Measurements from ENCODE around the gene SLC9A4.
A peak's percentile ranks its signal among the peaks of the same experiment; 100 is the strongest.

Gene SLC9A4, protein sequence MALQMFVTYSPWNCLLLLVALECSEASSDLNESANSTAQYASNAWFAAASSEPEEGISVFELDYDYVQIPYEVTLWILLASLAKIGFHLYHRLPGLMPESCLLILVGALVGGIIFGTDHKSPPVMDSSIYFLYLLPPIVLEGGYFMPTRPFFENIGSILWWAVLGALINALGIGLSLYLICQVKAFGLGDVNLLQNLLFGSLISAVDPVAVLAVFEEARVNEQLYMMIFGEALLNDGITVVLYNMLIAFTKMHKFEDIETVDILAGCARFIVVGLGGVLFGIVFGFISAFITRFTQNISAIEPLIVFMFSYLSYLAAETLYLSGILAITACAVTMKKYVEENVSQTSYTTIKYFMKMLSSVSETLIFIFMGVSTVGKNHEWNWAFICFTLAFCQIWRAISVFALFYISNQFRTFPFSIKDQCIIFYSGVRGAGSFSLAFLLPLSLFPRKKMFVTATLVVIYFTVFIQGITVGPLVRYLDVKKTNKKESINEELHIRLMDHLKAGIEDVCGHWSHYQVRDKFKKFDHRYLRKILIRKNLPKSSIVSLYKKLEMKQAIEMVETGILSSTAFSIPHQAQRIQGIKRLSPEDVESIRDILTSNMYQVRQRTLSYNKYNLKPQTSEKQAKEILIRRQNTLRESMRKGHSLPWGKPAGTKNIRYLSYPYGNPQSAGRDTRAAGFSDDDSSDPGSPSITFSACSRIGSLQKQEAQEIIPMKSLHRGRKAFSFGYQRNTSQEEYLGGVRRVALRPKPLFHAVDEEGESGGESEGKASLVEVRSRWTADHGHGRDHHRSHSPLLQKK

DNA sequence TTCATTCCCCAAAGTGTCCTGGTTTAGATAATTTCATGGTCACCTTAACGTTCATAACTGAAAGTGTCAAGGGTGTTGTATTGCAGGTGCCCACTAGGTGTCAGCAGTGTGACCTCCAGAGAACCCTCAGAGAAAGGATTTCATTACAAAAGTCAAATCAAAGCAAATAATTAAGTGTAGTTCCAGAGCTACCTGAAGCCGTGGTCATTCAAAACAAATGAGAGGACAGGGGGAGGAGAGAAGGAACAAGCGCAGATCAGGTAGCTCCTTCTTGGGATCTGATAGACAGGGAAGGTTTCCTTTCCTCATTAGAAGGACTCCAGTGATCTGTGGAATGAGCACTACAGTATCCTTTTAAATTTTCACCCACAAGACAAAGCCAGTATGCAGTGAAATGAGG lies at the start of gene SLC9A4:
Gene SLC9A4 (plus strand): TSS at position 207 of the 400 bp plus-strand sequence. CDS start 534 bp downstream, outside the sequence.
- no peak for DNase-seq (ENCODE audit: low read depth)

DNA sequence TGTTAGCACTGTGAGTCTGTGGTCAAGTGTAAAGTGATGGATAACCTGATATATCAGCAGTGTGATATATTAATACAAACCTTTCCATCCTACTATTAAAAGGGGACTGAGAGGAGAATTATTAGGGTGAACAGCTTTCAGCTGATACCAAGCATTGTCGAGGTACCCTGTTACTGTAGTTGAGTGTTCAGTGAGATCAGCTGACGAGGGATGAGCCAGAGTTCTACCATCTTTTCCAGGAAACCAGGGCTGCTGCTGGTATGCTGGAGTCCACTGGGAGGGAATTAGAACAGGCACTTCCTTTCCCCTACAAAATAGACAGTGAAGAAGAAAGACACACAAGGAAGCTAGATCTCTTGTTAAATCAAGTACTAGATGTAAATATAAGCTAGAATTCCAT lies 49.7 kb upstream of the SLC9A4 start:
- DNase-seq (ENCODE audit: low read depth), result no peak

DNA sequence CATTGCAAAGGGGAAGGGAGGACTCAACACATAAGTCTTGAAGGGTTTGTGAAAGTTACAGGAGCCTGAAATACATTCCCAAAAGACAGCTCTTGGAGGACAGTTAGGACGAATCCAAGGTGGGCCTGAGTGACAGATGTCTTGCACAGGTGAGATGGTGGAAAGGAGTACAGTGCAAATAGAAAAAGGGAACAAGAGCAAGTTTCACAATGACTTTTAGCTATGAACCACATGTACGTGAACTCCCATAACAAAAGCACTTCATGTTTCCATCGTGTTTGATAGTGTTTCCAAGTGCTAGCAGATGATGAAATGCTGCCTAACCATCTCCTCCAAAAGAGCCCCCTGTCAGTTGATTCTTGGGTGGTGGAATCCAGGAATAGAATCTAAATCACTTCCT lies 48.3 kb upstream of the SLC9A4 start:
- DNase-seq (ENCODE audit: low read depth), result no peak

DNA sequence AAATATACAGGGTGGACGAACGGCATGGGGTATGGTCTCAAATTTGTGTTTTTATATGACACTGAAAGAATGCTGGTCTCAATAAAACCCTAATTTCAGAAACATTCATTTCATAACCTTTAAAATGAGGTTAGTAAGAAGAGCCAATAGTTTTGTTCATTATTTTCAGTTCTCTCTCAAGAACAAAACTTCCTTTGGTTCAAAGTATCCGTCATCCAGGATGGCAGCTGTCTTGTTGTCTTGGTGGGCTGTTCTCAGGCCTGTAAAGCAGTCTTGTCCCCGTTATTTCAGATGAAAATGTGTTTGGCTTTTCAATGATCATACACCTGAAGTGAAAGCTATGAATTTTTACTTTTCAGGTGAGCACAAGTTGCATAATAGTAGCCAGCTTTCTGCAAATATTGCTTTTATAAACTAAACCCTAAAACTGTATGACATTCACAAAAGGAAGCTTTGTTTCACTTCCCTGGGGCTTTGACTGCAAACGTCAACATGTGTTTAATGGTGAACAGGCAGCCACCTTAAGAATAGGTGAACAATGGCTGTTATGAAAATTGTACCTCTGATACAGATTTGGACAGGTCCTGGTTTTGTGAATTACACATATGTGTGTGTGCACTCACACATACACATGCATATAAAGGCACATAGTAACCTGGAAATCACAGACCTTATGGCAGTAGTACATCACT lies 47.4 kb upstream of the SLC9A4 start:
- no peak for DNase-seq (ENCODE audit: low read depth)

DNA sequence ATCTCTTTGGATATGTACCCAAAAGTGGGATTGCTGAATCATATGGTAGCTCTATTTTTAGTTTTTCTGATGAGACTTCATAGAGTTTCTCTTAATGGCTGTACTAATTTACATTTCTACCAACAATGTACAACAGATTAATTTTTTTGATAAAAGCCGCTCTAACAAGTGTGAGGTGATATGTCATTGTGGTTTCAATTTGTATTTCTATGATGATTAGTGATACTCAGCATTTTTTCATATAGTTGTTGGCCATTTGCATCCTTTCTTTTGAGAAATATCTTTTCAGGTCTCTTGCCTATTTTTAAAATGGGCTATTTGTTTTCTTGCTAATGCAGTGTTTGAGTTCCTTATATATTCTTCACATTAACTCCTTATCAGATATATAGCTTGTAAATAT lies 45.8 kb upstream of the SLC9A4 start:
- no peak for DNase-seq (ENCODE audit: low read depth)

DNA sequence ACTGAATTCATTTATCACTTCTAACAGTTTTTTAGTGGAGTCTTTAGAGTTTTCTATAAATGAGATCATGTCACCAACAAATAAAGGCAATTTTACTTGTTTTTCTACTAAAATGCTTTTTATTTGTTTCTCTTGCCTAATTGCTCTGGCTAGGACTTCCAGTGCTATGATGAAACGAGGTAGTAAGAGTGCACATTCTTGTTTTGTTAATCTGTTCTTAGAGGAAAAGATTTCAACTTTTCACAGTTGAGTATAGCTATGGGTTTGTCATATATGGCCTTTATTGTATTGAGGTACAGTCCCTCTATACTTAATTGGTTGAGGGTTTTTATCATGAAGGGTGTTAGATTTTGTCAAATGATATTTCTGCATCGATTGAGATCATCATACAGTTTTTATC lies 44.5 kb upstream of the SLC9A4 start:
- no peak for DNase-seq (ENCODE audit: low read depth)

DNA sequence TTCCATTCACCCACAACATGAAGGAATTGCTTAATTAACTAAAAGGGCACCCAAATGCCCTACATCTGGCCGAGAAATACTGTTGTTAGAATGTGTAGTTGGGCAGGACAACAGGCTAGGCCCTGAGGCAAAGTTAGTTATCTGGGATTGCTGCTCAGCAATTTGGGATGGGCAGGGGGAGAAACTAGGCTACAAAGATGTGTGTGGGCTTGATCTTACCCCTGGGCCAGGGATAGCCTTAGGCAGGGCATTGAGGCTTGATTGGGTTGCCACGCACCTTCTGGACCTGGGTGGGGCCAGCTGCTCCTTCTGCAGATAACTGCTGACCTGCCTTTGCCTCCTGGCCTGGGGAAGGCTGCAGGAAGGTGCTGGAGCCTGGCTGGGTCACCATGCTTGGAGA lies 40.6 kb upstream of the SLC9A4 start:
- DNase-seq (ENCODE audit: low read depth), result no peak

DNA sequence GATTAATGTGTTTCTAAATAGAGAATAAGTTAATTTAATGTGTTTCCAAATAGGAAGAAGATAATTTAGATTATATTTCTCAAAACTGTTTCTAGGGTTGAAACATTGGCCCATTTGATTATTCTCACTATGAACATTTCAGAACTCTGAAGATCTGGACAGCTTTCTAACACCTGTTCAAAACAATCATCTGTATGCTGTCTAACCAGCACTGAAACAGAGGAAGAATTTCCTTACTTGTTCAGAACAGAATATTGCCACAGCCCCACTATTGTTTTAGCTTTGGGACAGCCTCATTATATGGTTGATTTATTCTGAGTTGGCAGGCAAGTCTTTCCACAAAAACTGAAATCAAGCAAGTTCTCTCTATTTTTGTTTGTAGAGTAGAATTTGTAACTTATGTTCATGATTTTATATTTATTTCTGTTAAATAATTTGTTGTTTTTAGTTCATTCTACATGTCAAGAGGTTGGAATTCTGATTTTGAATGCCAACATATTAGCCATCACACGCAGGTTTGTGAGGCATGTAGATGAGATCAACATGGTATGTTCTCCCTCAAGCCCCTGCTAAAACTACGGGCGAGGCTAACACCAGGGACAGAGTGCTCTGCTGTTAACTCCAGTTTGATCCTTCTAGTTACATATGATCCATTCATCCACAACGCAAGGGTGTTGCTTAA lies 38.9 kb upstream of the SLC9A4 start:
- no peak for DNase-seq (ENCODE audit: low read depth)

DNA sequence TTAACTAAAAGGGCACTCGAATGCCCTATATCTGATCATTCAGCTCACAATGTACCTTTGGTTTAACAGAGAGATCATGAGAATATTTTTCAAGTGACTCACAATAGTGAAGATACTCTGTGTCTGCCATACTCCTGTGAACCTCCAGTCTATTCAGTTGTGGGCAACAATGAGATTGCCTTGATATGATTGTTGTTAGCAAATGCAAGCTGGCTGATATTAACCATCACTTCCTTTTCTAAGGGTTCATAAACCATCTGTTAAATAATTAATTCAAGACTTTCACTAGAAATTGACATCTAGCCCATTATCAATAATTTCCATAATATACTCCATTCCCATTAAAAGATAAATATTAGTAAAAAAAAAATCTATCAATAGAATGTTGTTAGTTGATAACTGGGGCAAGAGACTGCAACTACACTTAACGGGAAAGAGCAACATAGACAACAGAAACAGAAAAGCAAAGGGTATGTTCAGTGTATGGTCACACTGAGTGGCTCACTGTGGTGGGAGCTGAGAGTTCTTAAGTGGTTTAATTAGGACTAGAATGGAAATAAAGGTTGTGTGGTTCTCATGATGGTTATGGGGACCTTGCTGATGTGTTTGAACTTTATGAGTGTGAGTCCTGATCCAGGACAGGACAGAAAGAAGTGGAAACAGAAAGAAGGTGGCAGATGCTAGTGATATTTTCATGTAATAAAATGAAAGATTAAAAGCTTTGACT lies 38.2 kb upstream of the SLC9A4 start:
- no peak for DNase-seq (ENCODE audit: low read depth)

DNA sequence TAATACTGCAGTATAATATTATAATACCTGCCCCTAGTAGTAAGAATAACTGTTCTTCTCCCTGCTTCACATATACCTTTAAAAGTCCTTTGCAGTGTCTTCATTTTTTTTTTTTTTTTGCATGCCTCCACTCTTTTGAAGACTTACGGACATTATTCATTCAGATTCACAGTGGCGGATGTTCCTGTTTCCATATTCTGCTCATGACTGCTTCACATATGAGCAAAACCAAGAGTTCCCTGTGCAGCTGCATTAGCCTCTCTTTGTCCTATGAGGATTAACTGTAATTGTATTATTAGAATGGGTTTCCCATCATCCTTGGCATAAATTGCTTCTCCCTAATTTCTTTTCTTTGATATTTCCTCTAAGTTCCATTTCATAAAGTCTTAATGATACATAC lies 37.3 kb upstream of the SLC9A4 start:
- no peak for DNase-seq (ENCODE audit: low read depth)

DNA sequence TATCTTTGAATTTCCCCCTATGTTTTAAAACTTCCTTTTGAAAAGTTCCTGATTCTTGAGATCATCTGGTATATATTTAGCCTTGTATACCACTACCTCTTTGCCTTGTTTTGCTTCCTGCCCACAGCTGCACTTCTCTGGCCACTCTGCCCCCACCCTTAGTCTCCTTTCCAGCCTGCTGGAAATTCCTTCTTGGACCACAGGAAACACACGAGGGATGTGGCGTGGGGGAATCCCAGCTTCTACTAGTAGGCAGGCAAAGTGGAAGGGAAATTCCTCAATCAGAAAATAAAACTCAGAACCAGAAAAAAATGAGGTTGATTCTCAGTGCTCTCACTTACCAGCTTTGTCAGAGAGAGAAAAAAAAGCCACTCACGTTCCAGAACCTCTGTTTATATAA lies 36.7 kb upstream of the SLC9A4 start:
- DNase-seq (ENCODE audit: low read depth), result no peak

DNA sequence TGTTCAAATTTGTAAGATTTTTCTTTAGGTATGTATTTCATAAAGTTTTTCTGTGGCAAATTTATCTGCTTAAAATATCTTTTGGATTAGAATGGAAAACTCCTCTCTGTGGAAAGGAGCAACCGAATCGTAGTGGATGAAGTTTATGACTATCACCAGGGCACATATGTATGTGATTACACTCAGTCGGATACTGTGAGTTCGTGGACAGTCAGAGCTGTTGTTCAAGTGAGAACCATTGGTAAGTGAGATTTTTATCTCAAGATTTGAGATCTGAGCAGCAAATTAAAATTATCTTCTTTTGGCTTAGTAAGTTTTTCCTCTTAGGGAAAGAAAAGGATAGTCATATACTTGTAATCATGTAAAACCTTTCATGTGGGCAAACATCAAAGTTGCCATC lies 35.9 kb upstream of the SLC9A4 start:
- no peak for DNase-seq (ENCODE audit: low read depth)

DNA sequence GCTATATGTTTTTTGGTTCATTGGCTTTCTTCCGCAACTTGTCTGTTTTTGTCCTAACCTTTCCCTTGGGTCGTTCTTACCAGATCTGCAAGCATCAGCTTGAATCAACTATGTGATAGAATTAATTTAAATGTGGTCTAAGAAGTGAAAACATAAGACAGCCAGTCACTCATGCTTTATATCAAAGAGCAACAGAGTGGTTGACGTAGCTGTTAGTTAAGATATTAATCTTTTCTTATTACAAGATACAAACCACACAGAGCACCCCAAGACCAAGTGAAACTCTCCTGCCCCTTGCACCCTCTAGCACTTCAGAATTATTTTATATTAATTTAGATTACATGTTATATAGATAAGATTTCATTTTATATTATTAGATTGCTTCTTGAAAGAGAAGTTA lies 34.9 kb upstream of the SLC9A4 start:
- DNase-seq (ENCODE audit: low read depth), result no peak

DNA sequence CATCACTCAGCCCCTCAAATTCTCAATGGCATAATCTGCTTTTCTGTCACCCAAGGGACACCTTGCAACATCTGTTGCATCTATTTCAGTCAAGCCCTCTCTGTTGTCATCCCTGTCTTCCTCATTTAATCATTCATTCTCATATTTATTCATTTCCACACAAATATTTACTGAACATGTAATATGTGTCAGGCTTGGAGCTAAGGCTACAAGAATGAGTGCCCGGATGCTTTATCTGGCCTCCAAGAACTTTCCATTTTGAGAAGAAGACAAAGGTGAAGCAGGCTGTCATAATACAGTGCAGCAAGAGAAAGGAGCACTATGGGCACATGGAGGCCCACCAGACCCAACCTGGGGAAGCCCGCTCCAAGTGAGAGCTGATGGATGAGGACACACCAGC lies 34.4 kb upstream of the SLC9A4 start:
- DNase-seq (ENCODE audit: low read depth), result no peak

DNA sequence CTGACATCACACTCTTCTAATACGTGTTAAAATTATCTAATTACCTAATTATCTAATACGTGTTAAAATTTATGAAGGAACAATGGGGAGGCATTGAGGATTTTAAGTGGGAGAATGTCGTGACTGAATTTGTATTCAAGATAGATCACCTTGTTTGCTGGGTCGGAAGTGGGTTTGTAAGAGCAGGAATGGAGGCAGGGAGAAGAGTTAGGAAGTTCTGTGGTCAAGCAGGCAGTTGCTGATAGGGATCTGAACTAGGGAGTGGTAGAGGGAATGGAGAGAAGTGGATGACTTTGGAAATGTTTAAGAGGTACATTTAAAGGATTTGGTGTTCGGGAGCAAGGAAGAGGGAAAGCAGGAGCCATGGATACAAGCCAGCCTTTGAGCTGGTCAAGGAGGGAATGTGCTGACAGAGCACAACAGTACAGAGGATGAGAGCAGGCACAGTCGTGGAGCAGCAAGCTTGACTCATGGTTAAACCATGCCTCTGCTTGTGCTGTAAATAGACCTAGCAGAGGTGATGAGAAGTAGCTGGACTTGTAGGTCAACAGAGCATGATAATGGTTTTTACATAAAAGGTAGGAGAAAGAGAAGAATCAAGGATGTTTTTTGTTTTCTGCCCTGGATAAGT lies 33.8 kb upstream of the SLC9A4 start:
- no peak for DNase-seq (ENCODE audit: low read depth)

DNA sequence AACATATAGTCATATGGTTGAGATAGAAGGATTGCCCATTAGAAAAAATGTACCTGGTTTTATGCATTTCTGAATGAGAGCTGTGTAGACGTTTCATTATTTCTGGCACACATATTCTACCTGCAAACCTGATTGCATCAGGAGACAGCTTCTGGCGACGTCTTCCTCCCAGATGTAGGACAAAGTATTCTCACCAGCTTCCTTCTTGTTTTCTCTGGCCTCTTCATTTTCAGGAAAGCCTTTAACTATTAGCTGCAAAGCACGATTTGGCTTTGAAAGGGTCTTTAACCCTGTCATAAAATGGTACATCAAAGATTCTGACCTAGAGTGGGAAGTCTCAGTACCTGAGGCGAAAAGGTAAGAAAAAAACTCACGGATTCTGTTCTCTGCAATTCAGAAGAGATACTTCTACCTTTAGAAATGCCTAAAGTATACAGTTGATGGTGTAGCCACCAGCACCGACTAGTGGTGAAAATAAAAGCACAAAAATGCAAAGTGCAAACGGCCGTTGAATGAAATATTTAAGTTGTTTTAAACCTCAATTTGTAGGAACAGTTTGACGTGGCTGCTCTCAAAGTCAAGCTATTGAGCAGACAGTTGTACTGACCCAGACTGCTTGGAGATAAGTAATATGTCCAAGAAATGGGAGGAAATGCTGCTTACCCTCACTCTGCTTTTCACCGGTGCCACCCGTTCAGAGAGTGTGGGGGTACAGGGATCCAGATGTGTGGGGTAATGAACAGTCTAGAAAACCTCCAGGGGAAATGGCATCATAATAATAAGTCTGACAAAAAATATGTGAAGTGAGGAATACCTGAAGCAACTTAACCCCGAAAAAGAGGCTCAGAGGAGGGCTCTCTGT lies 29.8 kb upstream of the SLC9A4 start:
- no peak for DNase-seq (ENCODE audit: low read depth)

DNA sequence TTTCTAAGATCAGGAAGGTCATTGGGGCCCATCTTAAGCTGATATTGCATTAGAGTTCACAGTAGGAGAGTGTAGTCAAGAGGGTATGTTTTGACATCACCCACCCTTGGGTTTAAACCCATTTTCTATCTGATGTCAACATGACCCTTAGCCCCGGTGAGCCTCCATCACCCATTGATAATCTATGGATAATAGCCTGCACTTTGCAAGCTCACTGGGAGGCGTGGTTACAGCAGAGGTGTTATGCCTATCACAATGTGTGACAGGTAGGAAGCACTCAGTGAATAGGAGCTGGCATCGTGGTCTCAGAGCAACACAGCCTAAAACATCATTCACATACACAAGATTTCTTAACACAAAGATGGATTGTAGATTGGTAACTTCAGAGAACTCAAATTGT lies 28.8 kb upstream of the SLC9A4 start:
- DNase-seq (ENCODE audit: low read depth), result no peak

DNA sequence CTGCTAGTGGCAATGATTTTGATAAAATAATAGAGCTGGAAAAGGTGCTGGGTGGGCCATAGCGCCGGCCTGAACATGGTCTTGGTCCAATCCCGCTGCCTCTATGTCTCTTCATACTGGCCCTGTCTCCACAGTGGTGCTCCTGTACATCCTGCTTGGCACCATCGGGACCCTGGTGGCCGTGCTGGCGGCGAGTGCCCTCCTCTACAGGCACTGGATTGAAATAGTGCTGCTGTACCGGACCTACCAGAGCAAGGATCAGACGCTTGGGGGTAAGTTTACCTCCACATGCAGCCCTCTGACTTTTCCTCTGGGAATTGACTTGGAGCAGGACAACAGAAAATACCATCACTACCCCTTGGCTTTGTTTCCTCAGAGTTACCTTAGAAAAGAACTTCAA lies 26.1 kb upstream of the SLC9A4 start:
- DNase-seq (ENCODE audit: low read depth), result no peak

DNA sequence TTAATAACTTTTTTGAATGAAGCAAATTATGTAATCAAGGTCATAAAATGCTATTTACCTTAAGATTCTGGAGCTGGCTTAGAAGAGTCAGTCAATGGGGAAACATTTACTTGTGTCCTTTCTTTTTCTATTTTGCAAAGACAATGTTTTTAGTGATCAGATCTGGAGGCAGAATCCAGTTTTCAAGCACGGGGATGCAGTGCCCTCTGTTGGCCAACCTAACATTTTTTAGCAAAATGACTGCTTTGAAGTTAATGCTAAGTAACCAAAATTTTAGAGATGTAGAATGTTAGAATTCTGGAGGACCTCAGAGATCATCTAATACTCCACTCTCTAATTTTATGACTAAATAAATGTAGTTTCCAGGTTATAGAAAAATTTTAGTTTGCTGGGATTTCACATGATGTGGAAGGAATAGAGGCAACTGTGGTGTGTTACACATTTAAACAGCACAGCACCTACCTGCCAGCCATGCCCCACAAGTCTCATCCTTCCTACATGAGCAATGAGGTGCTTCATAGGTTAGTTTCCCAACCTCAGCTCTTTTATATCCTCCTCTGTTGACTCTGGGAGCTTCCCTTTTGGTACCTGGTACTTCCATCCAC lies 23.6 kb upstream of the SLC9A4 start:
- peak; percentile 12 for DNase-seq (ENCODE audit: low read depth)

DNA sequence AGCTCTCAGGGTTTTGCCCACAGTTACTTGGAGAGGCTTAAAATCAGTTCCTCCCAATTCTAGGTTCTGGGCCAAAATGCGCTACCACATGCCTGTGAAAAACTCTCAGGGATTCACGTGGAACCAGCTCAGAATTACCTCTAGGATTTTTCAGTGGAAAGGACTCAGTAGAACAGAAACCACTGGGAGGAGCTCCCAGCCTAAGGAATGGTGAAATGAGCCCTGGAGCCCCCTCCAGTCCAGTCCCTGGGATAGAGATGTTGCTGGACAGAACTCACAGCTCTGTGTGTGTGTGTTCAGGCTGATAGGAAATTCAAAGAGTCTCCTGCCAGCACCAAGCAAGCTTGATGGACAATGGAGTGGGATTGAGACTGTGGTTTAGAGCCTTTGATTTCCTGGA lies 21.1 kb upstream of the SLC9A4 start:
- no peak for DNase-seq (ENCODE audit: low read depth)

All from T-helper 22 cell (primary cell).